Measurements from ENCODE around the gene GPR37L1.

DNA sequence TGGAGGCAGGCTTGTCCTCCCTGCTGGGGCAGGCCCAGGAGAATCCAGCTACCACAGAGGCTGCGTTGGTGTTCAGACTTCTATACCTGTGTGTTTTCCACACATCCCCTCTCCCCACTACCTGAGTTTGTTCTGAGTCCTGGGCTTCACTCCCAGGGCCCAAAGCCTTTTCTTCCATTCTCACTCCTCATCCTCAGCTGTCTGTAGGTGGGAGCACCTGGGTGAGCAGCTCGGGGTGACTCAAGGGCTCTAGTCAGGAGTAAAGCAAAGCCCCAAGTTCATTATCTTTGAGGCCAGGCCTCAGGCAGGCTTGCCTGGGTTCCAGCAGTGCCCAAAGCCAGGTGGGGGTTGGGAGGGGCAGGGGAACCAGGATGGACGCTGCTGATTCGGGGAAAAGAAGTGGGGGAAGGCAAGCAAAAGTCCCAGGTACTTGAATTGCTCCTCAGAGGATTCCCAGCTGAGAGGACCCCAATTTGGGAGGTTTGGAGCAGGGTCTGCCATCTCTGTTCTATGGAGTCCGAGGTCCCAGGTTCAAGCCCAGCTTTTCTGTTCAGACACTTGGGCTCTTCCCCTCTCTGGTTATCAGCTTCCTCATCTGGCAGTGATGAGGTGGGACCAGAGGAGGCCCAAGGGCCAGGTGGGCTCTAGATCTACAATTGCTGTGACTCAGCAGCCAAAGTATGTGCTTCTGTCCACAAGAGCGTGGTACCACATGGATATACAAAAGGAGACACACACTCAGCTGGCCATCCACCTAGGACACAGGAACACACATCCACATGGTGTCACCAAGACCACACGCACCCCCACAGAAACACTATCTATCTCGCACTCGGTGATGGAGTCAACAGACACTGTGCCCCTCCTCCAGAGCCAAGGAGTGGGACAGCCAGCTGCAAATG is 43.5 kb downstream of the GPR37L1 start:
- TF ChIP-seq, protein P1, sequence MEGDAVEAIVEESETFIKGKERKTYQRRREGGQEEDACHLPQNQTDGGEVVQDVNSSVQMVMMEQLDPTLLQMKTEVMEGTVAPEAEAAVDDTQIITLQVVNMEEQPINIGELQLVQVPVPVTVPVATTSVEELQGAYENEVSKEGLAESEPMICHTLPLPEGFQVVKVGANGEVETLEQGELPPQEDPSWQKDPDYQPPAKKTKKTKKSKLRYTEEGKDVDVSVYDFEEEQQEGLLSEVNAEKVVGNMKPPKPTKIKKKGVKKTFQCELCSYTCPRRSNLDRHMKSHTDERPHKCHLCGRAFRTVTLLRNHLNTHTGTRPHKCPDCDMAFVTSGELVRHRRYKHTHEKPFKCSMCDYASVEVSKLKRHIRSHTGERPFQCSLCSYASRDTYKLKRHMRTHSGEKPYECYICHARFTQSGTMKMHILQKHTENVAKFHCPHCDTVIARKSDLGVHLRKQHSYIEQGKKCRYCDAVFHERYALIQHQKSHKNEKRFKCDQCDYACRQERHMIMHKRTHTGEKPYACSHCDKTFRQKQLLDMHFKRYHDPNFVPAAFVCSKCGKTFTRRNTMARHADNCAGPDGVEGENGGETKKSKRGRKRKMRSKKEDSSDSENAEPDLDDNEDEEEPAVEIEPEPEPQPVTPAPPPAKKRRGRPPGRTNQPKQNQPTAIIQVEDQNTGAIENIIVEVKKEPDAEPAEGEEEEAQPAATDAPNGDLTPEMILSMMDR (IDR thresholded peaks at IDR 0.05; ENCODE audit: low read depth, low read length, poor library complexity, severe bottlenecking): no peak
- no peak for TF ChIP-seq EZH2phosphoT487 (IDR thresholded peaks at IDR 0.05; ENCODE audit: borderline replicate concordance, low read length)

Measured in DOHH2 (cell line).